GM18909 (cell line): Measurements from ENCODE around the gene MINDY4.

Experiments used
- ATAC-seq: cut with Tn5 transposase; IDR thresholded peaks from one replicate; pipeline ENCODE4 v1.9.1; 2021; ENCODE audit warnings: mild to moderate bottlenecking; ENCODE audit not compliant: unreplicated experiment, poor library complexity

Gene MINDY4

DNA sequence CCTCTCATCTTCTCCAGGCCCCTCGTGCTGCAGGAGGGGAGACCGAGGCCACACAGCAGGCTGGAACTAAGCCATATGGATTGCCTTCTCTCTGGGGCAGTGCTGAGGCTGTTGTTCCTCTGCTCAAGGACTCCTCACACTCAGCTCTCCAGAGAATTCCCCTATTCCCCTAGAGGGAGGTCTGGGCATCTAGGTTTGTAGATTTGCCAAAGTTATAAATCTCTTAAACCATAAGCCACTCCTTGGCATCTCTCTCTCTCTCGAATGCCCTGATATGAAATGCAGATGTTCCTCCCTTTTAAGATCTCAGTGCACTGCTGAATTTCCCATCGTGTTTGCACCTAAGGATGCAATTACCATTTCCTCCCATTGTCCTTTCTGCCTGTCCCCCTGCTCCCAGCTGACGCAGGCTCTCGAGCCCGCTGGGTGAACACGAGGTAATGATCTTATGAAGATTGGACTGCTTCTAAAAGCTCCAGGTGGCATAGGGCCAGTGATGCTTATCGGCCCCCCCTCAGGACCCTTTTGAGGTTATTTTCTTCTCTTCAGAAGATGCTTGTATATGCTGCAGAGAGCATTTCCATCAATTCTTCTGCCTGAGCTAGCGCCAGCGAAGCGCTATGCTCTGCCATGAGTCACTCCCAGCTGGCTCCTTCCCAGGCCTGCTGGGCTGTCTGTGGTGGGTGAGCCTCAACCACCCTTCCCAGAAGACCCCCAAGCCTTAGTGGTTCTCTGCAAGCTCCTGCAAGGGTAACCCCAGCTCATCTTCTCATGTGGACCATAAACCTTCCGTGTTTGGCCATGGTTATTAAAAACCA, 98.8 kb downstream of the MINDY4 start:
- no peak for ATAC-seq

GRCh38 chr7:30870821-30871518, 99.8 kb downstream of the MINDY4 start:
- ATAC-seq: no peak

DNA sequence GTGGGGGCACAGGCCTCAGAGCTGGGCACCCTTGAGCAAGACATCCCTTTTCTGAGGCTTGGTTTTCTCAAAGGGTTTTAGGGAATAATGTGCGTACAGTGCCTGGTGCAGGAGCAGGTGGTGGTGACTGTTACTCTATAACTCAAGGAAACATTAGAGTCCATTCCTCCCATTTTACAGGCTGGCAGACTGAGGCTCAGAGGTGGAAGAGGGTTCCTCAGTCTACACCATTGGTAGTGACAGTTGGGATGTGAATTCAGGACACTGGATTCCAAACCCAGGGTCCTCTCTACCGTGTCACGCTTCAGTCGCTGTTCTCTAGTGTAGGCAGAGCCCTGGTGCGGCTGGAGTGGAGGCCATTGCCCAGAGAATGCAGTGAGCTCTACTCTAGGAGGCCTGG, 100.4 kb downstream of the MINDY4 start:
- ATAC-seq: no peak

- ATAC-seq: no peak
These were observed 102.0 kb downstream of the MINDY4 start for GRCh38 chr7:30873207-30873606.

GRCh38 chr7:30873656-30874055, 102.4 kb downstream of the MINDY4 start:
- ATAC-seq: no peak

DNA sequence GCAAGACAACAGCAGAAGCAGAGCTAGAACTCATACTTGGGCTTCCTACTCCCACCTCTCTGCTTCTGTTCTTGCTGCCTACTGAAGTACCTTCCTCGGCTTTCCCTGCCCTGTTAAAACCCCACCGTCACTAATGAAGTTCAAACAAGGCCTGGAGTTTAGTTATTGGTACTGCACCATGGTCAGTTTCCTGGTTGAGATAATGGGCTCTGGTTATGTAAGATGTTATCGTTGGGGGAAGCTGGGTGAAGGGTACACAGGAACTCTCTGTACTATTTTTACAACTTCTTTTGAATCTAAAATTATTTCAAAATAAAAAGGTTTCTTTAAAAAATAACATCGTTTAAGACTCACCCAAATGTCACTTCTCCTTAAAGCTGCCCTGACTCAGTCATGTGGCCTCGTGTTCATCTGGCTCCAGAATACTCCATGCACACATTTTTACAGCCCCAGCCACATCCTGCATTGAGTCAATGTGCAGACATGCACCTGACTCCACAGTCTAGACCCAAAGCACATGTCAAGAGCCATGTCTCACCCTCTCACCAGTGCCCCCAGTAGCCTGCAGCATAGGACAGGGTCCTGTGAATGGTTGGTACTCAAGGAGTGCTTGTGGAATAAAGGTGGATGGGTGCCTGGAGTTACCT, 103.6 kb downstream of the MINDY4 start:
- ATAC-seq: no peak

DNA sequence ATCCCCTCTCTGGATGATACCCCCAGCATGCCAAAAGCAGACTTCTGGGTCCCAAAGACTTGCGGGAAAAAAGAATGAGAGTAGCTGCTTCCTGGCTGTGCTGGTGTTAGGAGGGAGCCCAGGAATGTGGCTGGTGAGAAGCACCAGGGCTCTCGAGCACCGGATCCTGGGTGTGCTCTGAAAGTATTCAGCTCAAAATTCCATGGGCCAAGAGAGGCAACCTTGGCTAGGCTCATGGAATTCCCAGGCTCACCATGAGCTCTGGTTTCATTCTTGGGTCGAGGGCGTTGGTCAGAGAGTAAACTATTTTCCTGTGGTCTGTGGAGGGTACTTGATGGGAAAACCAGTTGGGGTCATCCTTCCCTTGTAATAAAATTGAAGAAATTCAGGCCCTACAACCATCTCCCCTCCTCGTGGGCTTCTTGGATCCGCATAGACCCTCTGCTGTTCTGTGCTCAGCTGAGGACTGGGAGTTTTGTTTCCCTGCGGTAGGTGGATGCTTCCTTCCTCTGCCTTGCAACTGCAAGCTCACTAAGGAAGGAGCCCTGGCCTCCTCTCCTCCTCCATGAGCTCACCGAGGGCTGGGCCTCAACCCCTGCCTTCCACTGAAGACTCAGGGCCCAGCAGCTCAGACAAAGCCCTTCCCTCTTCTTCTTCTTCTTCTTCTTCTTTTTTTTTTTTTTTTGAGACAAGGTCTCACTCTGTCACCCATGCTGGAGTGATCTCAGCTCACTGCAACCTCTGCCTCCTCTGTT, 106.0 kb downstream of the MINDY4 start:
- no peak for ATAC-seq

GRCh38 chr7:30877993-30878392, 106.8 kb downstream of the MINDY4 start:
- ATAC-seq: no peak

DNA sequence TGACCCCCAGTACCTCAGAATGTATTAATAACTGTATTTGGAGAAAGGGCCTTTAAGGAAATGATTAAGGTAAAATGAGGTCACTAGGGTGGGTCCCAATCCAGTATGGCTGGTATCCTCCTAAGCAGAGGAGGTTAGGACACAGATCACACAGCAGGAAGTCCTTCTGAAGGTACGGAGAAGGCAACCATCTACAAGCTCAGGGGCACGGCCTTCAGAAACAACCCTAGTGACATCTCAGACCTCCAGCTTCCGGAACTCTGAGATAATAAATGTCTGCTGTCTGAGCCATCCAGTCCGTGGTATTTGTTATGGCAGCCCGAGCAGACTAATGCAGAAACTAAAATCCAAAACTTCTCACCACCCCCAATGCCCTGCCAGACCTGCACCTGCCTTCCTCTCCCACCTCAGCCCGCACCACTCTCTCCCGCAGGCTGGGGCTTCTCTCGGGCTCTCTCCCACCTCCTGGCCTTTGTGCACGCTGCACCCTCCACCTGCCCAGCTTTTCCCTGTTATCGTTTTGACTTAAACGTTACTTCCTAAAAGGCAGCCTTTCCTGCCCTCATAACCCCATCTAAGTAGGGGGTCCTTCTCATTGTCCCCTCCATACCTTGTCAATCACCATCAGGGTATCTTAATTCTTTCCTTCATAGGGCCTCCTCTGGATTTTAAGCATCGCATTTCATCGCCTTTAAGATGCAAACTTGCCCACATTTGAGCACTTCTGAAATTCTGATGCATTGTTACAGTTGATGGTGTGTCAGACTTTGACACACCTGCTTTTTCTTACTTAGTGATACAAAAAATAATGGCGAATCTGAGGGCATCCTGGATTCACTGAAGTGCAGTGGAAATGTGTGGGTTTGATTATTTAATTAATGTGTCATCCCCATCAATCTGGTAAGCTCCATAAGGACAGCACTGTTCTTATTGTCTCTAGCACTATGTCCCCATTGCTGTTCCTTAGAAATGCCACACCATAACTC, 108.2 kb downstream of the MINDY4 start:
- ATAC-seq: no peak

DNA sequence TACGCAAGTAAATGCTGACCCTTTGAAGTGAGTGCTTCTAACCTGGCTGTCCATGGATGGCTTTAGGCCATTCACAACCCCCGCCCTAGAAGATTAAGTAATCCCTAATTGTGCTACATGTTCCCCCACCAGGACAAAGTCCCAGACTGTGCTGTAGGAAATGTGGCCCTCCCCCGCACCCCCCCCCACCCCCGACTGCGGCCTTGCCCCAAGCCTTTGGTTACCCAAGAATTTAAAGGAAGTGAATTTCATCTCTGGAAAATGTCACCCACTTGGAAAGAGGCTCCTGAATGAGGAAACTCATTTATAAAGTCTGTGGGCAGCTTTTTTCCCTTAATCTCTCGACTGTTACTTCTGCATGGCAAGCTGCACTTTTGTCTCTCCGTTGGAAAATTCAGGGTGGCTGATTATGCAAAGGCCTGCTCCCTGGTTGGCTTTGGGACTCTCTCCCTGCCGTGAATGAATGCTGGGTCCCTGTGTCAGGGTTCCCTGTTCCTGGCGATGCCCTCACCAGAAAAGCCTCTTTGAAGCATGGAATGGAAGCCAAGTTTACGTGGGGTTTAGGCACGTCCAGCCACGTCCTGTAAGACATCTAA, 109.0 kb downstream of the MINDY4 start:
- no peak for ATAC-seq

DNA sequence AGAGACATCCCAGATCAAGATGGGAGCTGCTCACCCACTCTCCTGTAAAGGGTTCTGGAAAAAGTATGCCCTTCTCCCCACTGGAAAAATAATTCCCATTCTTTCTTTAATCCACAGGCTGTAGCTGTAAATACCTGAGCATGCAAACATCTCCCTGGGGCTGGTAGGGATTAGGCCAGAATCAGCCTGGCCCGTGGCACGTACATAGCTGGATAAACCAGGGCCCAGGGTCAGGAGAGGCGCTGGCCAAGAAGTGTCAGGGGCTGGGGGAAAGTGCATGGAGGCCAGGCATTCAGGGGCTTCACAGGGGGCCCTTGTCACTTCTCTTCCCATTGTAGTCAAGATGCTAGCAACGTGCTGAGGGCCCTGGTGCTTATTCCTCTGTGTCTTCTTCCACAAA, 109.7 kb downstream of the MINDY4 start:
- ATAC-seq: no peak

GRCh38 chr7:30881448-30881847, 110.2 kb downstream of the MINDY4 start:
- ATAC-seq: no peak

GRCh38 chr7:30884881-30885280, 113.7 kb downstream of the MINDY4 start:
- ATAC-seq: no peak

DNA sequence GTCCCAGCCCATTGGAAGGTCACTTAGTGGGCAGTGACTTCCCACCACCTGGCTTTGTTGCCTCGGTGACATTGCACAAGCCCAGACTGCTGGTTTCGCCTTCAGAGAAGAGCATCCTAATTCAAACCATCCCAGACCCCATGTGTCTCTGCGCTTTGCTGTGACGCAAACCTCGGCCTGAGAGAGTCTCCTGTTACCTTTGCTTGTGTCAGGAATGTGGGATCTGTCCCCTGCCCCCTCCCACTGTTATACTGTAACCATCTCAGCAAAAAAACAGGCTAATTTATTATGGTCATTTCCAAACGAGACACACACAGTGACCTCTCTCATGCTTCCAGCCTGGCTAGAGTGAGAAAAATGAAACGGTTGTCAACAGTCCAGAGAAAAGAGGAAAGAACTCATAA, 115.4 kb downstream of the MINDY4 start:
- no peak for ATAC-seq

DNA sequence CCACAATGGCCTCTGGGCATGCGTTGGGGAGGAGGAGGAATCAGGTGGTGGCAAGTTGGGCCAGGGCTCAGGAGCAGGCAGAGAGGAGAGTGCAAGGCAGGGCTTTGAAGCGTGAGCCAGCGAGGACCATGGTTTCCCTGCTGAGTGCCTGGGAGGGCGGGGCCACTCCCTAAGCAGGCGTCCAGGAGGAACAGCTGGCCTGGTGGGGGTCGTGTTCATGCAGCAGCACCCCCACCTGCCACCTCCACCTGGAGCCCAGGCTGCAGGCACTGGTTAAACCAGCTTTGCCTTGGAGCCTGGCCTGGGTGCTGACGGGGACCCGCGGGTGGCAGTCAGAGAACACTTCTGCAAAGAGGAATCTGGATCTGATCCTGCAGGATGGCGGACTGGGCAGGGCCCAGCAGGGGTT, 116.3 kb downstream of the MINDY4 start:
- ATAC-seq: no peak

- no peak for ATAC-seq
These were observed 117.5 kb downstream of the MINDY4 start for GRCh38 chr7:30888747-30889146.

DNA sequence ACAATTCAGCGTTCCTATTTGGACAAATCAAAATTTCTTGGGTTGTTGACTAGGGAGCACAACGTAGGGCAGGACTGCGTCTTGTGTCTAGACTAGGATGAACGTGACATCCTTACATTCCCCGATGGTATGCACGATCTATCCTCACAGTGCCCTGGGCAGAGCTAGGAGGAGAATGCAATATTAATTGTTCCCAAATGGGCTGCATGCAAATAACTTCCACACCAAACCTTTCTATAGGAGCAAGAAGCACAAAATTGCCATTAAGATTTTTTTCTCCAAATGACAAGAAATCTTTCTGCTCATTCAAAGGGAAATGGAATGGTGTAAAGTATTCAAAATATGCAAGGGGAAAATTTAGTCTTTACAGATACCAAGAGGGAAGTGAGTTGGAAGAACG, 119.0 kb downstream of the MINDY4 start:
- no peak for ATAC-seq

DNA sequence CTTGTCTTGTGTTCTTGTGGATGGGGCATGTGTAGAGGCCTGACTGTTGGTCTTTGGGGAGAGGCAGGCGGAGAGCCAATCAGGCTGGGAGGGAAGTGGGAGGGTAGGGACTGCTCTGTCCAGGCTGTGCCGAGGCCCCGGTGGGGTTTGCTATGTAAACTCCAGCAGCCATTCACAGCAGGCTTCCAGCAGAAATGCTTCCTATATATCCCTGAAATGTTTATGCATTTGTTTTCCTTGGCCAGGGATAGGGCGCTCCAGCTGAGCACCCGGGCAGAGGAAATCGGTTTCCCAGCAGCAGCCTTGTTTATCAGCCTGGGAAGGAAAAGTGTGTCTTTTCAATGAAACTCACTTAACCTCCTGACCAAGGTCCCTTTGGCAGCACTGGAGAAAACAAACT, 122.1 kb downstream of the MINDY4 start:
- no peak for ATAC-seq

- ATAC-seq: no peak
These were observed 122.8 kb downstream of the MINDY4 start for GRCh38 chr7:30894009-30894408.
